IPS-18c (cell line): Measurements from ENCODE around the gene DAPK2.

ENCODE experiments used
- H3K4me3 ChIP-seq: 2 replicates; pipeline ENCODE4 v1.7.0; 2013; ENCODE audit warnings: low read depth, mild to moderate bottlenecking, low read length, moderate library complexity; ENCODE audit not compliant: insufficient read depth
- H3K9me3 ChIP-seq: one replicate; pipeline ENCODE4 v1.6.1; 2013; ENCODE audit warnings: mild to moderate bottlenecking, low read length, moderate library complexity; ENCODE audit not compliant: control insufficient read depth, insufficient read depth

DAPK2 gene

GRCh38 chr15:63860155-63860554 is 186.1 kb downstream of the DAPK2 start:
- H3K9me3 ChIP-seq, result no peaks in the 10 kb centered on the region
- no peak overlapping the region for H3K4me3 ChIP-seq

GRCh38 chr15:63858881-63859280 is 187.4 kb downstream of the DAPK2 start:
- Histone ChIP-seq H3K9me3 (no peaks in the 10 kb centered on the region), H3K4me3 (no peak overlapping the region)

GRCh38 chr15:63858448-63858847 is 187.8 kb downstream of the DAPK2 start:
- no peaks in the 10 kb centered on the region for H3K9me3 ChIP-seq
- H3K4me3 ChIP-seq, result no peak overlapping the region

- Histone ChIP-seq H3K4me3 (no peak overlapping the region), H3K9me3 (no peaks in the 10 kb centered on the region)
Observed at GRCh38 chr15:63857461-63857856, 188.8 kb downstream of the DAPK2 start.
